H9 (cell line): Measurements from ENCODE around the gene R3HDM2. TPM values are rescaled to one million over a fixed set of nuclear protein-coding genes. Genes with fewer than 3 reads are reported as not detected.

Experiments
- DNase-seq: peaks from one replicate; pipeline ENCODE4 v3.0.0-alpha.2; 2017
- H2AFZ ChIP-seq: one replicate; pipeline ENCODE4 v1.6.1; 2013; ENCODE audit warnings: mild to moderate bottlenecking, low read length, control low read depth, moderate library complexity
- H2AK5ac ChIP-seq: 2 replicates; pipeline ENCODE4 v1.6.1; 2013; ENCODE audit warnings: low read length, control low read depth, mixed read lengths; ENCODE audit not compliant: insufficient read length
- H2BK120ac ChIP-seq: one replicate; pipeline ENCODE4 v1.6.1; 2013; ENCODE audit warnings: low read depth, mild to moderate bottlenecking, low read length, control low read depth, inconsistent platforms; ENCODE audit not compliant: poor library complexity, severe bottlenecking
- H2BK12ac ChIP-seq: 2 replicates; pipeline ENCODE4 v1.6.1; 2013; ENCODE audit warnings: low read length, control low read depth, mixed read lengths, low read depth; ENCODE audit not compliant: insufficient read length
- H2BK15ac ChIP-seq: 2 replicates; pipeline ENCODE4 v1.6.1; 2013; ENCODE audit warnings: low read depth, low read length, control low read depth
- H2BK20ac ChIP-seq: one replicate; pipeline ENCODE4 v1.6.1; 2013; ENCODE audit warnings: low read depth, mild to moderate bottlenecking, low read length, control low read depth, inconsistent platforms; ENCODE audit not compliant: poor library complexity, severe bottlenecking
- H2BK5ac ChIP-seq: 2 replicates; pipeline ENCODE4 v1.6.1; 2013; ENCODE audit warnings: low read length, control low read depth, mixed read lengths; ENCODE audit not compliant: insufficient read length
- H3K14ac ChIP-seq: 2 replicates; pipeline ENCODE4 v1.6.1; 2013; ENCODE audit warnings: low read length, control low read depth; ENCODE audit not compliant: insufficient read depth
- H3K18ac ChIP-seq: 2 replicates; pipeline ENCODE4 v1.6.1; 2013; ENCODE audit warnings: low read depth, mild to moderate bottlenecking, mixed read lengths, low read length, control low read depth; ENCODE audit not compliant: insufficient read length
- H3K23ac ChIP-seq: 2 replicates; pipeline ENCODE4 v1.6.1; 2013; ENCODE audit warnings: low read length, control low read depth, mixed read lengths, low read depth; ENCODE audit not compliant: insufficient read length
- H3K23me2 ChIP-seq: 2 replicates; pipeline ENCODE4 v1.6.1; 2013; ENCODE audit warnings: low read depth, mild to moderate bottlenecking, mixed read lengths, low read length, control low read depth; ENCODE audit not compliant: insufficient read length, poor library complexity, severe bottlenecking
- H3K27ac ChIP-seq: 2 replicates; pipeline ENCODE4 v1.5.1; 2013; ENCODE audit warnings: low read length, control low read depth, mixed read lengths, low read depth; ENCODE audit not compliant: insufficient read length
- H3K27me3 ChIP-seq: 2 replicates; pipeline ENCODE4 v1.6.1; 2013; ENCODE audit warnings: low read length, control low read depth, inconsistent platforms; ENCODE audit not compliant: insufficient read depth
- H3K4ac ChIP-seq: 2 replicates; pipeline ENCODE4 v1.6.1; 2013; ENCODE audit warnings: low read depth, mild to moderate bottlenecking, control low read depth, inconsistent platforms, low read length, moderate library complexity
- H3K4me1 ChIP-seq: 2 replicates; pipeline ENCODE4 v1.6.1; 2013; ENCODE audit warnings: low read length, control low read depth, inconsistent platforms; ENCODE audit not compliant: insufficient read depth
- H3K4me2 ChIP-seq: 2 replicates; pipeline ENCODE4 v1.6.1; 2013; ENCODE audit warnings: low read length, control low read depth, mixed read lengths; ENCODE audit not compliant: insufficient read length, insufficient read depth
- H3K56ac ChIP-seq: 2 replicates; pipeline ENCODE4 v1.6.1; 2013; ENCODE audit warnings: low read depth, mild to moderate bottlenecking, mixed read lengths, low read length, control low read depth; ENCODE audit not compliant: insufficient read length
- H3K79me1 ChIP-seq: 2 replicates; pipeline ENCODE4 v1.6.1; 2013; ENCODE audit warnings: low read depth, mild to moderate bottlenecking, moderate library complexity, low read length, control low read depth, inconsistent platforms; ENCODE audit not compliant: insufficient read depth, poor library complexity, severe bottlenecking
- H3K79me2 ChIP-seq: 2 replicates; pipeline ENCODE4 v1.6.1; 2013; ENCODE audit warnings: low read length, control low read depth, inconsistent platforms; ENCODE audit not compliant: insufficient read depth
- H3K9ac ChIP-seq: 2 replicates; pipeline ENCODE4 v1.6.1; 2013; ENCODE audit warnings: low read length, control low read depth, mixed read lengths; ENCODE audit not compliant: insufficient read length; ENCODE audit errors: extremely low read depth
- H3K9me3 ChIP-seq: one replicate; pipeline ENCODE4 v1.6.1; 2013; ENCODE audit warnings: low read depth, low read length, inconsistent platforms; ENCODE audit not compliant: control insufficient read depth
- H3T11ph ChIP-seq: one replicate; pipeline ENCODE4 v1.6.1; 2013; ENCODE audit warnings: mild to moderate bottlenecking, low read length, control low read depth, inconsistent platforms
- H4K20me1 ChIP-seq: one replicate; pipeline ENCODE4 v1.6.1; 2013; ENCODE audit not compliant: control insufficient read depth, insufficient read length, insufficient read depth
- H4K5ac ChIP-seq: 2 replicates; pipeline ENCODE4 v1.6.1; 2013; ENCODE audit warnings: low read depth, mild to moderate bottlenecking, mixed read lengths, low read length, control low read depth; ENCODE audit not compliant: insufficient read length
- H4K8ac ChIP-seq: replicated peaks from 2 replicates; pipeline ENCODE4 v1.6.1; 2013; ENCODE audit warnings: low read length, control low read depth, mixed read lengths, low read depth; ENCODE audit not compliant: insufficient read length
- H4K91ac ChIP-seq: 2 replicates; pipeline ENCODE4 v1.6.1; 2013; ENCODE audit warnings: low read depth, mild to moderate bottlenecking, moderate library complexity, mixed read lengths, low read length, control low read depth; ENCODE audit not compliant: insufficient read length
- H3K27ac Mint-ChIP-seq, 3 experiments: 2 replicates in 2 of 3; 3 replicates in 1 of 3; pipeline ENCODE4 v1.8.0; 2020 to 2021; ENCODE audit warnings: mixed read lengths in 3 of 3, mild to moderate bottlenecking in 1 of 3, moderate library complexity in 1 of 3
- H3K27me3 Mint-ChIP-seq: 2 replicates; pipeline ENCODE4 v1.8.0; 2021; ENCODE audit warnings: low read depth, mild to moderate bottlenecking, moderate library complexity, mixed read lengths
- H3K36me3 Mint-ChIP-seq, 3 experiments: 2 replicates in 2 of 3; 3 replicates in 1 of 3; pipeline ENCODE4 v1.8.0; 2020 to 2021; ENCODE audit warnings: low read depth in 3 of 3, mixed read lengths in 3 of 3; ENCODE audit not compliant: insufficient read depth in 1 of 3
- H3K4me1 Mint-ChIP-seq, 2 experiments: 2 replicates each; pipeline ENCODE4 v1.8.0; 2020; ENCODE audit warnings: mixed read lengths in 2 of 2
- H3K4me3 Mint-ChIP-seq, 2 experiments: 2 replicates in 1 of 2; 3 replicates in 1 of 2; pipeline ENCODE4 v1.8.0; 2020 to 2021; ENCODE audit warnings: mild to moderate bottlenecking in 2 of 2, mixed read lengths in 2 of 2, moderate library complexity in 1 of 2
- H3K9me3 Mint-ChIP-seq, 2 experiments: 2 replicates in 1 of 2; 3 replicates in 1 of 2; pipeline ENCODE4 v1.8.0; 2020; ENCODE audit warnings: mild to moderate bottlenecking in 2 of 2, mixed read lengths in 2 of 2, moderate library complexity in 1 of 2
- WGBS: extraction: QIAGEN DNeasy Blood & Tissue Kit; methylation state at CpG from one replicate; pipeline ENCODE4 v1.1.7; 2013; ENCODE audit warnings: missing lambda C conversion rate, low lambda C conversion rate, mixed read lengths; ENCODE audit not compliant: insufficient read length; ENCODE audit errors: extremely low coverage; 5-methylcytosine and 5-hydroxymethylcytosine counted together
- total RNA-seq: library from RNA; stranded (reverse); gene quantifications from 2 replicates; pipeline ENCODE4 v1.2.1, GENCODE V29; 2021
- TF ChIP-seq, protein P1 (sequence below): fragments of 200-600 bp; sonication (generic); conservative IDR thresholded peaks from 3 replicates; pipeline ENCODE4 v1.8.0; 2021; ENCODE audit warnings: antibody characterized with exemption, mild to moderate bottlenecking

R3HDM2 gene
- total RNA-seq, 1 experiment from 2014 or later, result 43.9 TPM

- no peak overlapping the region for H3K56ac ChIP-seq
- no peak overlapping the region for H3T11ph ChIP-seq
- H3K23ac ChIP-seq, result no peak overlapping the region
- H2BK15ac ChIP-seq, result no peak overlapping the region
- no peak overlapping the region for H3K9ac ChIP-seq
- DNase-seq, result no peak
- no CpG with 5 or more reads among the region's 6 CpGs for WGBS
- no peak overlapping the region for H2BK120ac ChIP-seq
- H3K4ac ChIP-seq, result no peak overlapping the region
- no peak overlapping the region for H3K4me3 Mint-ChIP-seq
- TF ChIP-seq, protein P1, sequence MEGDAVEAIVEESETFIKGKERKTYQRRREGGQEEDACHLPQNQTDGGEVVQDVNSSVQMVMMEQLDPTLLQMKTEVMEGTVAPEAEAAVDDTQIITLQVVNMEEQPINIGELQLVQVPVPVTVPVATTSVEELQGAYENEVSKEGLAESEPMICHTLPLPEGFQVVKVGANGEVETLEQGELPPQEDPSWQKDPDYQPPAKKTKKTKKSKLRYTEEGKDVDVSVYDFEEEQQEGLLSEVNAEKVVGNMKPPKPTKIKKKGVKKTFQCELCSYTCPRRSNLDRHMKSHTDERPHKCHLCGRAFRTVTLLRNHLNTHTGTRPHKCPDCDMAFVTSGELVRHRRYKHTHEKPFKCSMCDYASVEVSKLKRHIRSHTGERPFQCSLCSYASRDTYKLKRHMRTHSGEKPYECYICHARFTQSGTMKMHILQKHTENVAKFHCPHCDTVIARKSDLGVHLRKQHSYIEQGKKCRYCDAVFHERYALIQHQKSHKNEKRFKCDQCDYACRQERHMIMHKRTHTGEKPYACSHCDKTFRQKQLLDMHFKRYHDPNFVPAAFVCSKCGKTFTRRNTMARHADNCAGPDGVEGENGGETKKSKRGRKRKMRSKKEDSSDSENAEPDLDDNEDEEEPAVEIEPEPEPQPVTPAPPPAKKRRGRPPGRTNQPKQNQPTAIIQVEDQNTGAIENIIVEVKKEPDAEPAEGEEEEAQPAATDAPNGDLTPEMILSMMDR, result no peak
- H3K4me1 Mint-ChIP-seq, result peaks cover 2 to 4% of the 10 kb centered on the region in 2 experiments; a peak in 3 of 4 replicates
- peaks cover 5 to 7% of the 10 kb centered on the region in 2 experiments; a peak in 4 of 5 replicates for H3K9me3 Mint-ChIP-seq
- no peaks in the 10 kb centered on the region for H3K79me2 ChIP-seq
- H3K79me1 ChIP-seq, result no peaks in the 10 kb centered on the region
- no peak overlapping the region for H2BK12ac ChIP-seq
- H3K18ac ChIP-seq, result no peak overlapping the region
- no peak overlapping the region for H3K14ac ChIP-seq
- no peaks in the 10 kb centered on the region; the same call in 1 of the 2 replicates for H3K4me1 ChIP-seq
- peaks cover 0 to 5% (median 4%) of the 10 kb centered on the region in 3 experiments; a peak in 1 of 7 replicates for H3K36me3 Mint-ChIP-seq
- no peak overlapping the region for H4K8ac ChIP-seq
- H2BK20ac ChIP-seq, result no peak overlapping the region
- H3K9me3 ChIP-seq, result no peaks in the 10 kb centered on the region
- no peak overlapping the region for H3K27ac Mint-ChIP-seq
- H3K27me3 ChIP-seq, result no peaks in the 10 kb centered on the region
- no peak overlapping the region for H3K27ac ChIP-seq
- no peak overlapping the region for H3K4me2 ChIP-seq
- no peak overlapping the region for H2BK5ac ChIP-seq
- no peak overlapping the region for H2AFZ ChIP-seq
- H4K5ac ChIP-seq, result no peak overlapping the region
- no peak overlapping the region for H4K91ac ChIP-seq
- no peaks in the 10 kb centered on the region for H4K20me1 ChIP-seq
- no peaks in the 10 kb centered on the region; the same call in 1 of the 2 replicates for H3K27me3 Mint-ChIP-seq
- H2AK5ac ChIP-seq, result no peak overlapping the region
- no peaks in the 10 kb centered on the region for H3K23me2 ChIP-seq
These were observed 15.6 kb upstream of the R3HDM2 start for GRCh38 chr12:57446292-57446960.
